Measurements from ENCODE around the gene MEGF11.

GRCh38 chr15:66210684-66211083 lies 42.9 kb downstream of the MEGF11 start:
- TF ChIP-seq, protein P1, sequence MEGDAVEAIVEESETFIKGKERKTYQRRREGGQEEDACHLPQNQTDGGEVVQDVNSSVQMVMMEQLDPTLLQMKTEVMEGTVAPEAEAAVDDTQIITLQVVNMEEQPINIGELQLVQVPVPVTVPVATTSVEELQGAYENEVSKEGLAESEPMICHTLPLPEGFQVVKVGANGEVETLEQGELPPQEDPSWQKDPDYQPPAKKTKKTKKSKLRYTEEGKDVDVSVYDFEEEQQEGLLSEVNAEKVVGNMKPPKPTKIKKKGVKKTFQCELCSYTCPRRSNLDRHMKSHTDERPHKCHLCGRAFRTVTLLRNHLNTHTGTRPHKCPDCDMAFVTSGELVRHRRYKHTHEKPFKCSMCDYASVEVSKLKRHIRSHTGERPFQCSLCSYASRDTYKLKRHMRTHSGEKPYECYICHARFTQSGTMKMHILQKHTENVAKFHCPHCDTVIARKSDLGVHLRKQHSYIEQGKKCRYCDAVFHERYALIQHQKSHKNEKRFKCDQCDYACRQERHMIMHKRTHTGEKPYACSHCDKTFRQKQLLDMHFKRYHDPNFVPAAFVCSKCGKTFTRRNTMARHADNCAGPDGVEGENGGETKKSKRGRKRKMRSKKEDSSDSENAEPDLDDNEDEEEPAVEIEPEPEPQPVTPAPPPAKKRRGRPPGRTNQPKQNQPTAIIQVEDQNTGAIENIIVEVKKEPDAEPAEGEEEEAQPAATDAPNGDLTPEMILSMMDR (IDR thresholded peaks at IDR 0.05): no peak
- TF ChIP-seq, protein P2, sequence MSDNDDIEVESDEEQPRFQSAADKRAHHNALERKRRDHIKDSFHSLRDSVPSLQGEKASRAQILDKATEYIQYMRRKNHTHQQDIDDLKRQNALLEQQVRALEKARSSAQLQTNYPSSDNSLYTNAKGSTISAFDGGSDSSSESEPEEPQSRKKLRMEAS (IDR thresholded peaks at IDR 0.05; ENCODE audit: low read depth): no peak
- TF ChIP-seq, protein P3, sequence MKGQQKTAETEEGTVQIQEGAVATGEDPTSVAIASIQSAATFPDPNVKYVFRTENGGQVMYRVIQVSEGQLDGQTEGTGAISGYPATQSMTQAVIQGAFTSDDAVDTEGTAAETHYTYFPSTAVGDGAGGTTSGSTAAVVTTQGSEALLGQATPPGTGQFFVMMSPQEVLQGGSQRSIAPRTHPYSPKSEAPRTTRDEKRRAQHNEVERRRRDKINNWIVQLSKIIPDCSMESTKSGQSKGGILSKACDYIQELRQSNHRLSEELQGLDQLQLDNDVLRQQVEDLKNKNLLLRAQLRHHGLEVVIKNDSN (IDR thresholded peaks at IDR 0.05; ENCODE audit: borderline replicate concordance, low read depth): no peak
- TF ChIP-seq MEF2A (IDR thresholded peaks at IDR 0.05; ENCODE audit: borderline replicate concordance, low read depth): no peak
- TF ChIP-seq YY1 (IDR thresholded peaks at IDR 0.05; ENCODE audit: low read depth): no peak
- TF ChIP-seq FOSL2 (IDR thresholded peaks at IDR 0.05; ENCODE audit: borderline replicate concordance, low read depth): no peak
- TF ChIP-seq GABPA (IDR thresholded peaks at IDR 0.05; ENCODE audit: low read depth): no peak
- TF ChIP-seq GATA2 (CRISPR knock-in tag; IDR thresholded peaks at IDR 0.05): no peak
- TF ChIP-seq REST (IDR thresholded peaks at IDR 0.05; ENCODE audit: low read depth, low read length): no peak
